K562 (cell line): ENCODE results near the gene BORCS8. TPM values are rescaled to one million over a fixed set of nuclear protein-coding genes. Genes with fewer than 3 reads are reported as not detected.

Source experiments
- ATAC-seq: fragments of 200-7000 bp; cut with Tn5 transposase; 3 replicates; pipeline ENCODE4 v1.9.1; 2020; ENCODE audit warnings: moderate library complexity
- BruUV-seq: library from RNA; stranded (reverse); fragments of 400-500 nt; replicated peaks from 2 replicates; lab custom pipeline; 2021; lab: Mats Ljungman, UMichigan
- CTCF ChIA-PET: fragments of 300-600 bp; formaldehyde crosslinking; extraction: SDS; loops from one replicate; lab custom pipeline; 2021; ENCODE audit warnings: low intra/inter-chr PET ratio; lab: Yijun Ruan, JAX
- POLR2A ChIA-PET: fragments of 300-600, 350-650 bp; sonication (Branson Sonifier 250); formaldehyde crosslinking; extraction: SDS; loops from one replicate; lab custom pipeline; 2021; ENCODE audit warnings: antibody characterized with exemption, inconsistent platforms; lab: Yijun Ruan, JAX
- DNase-seq, 4 experiments: peaks; one replicate each; pipeline versions ENCODE4 v3.0.0 to v3.0.0-alpha.2; 2011 to 2018; ENCODE audit warnings: low spot score in 3 of 4, mixed read lengths in 3 of 4; ENCODE audit errors: extremely low read depth in 1 of 4
- FAIRE-seq: peaks from 2 replicates; lab custom pipeline; 2011; peaks lifted over from hg19 to GRCh38; lab: Jason Lieb, UNC
- H2AFZ ChIP-seq: 2 replicates; pipeline ENCODE4 v1.6.0; 2011; ENCODE audit warnings: low read depth, low read length, control low read depth, inconsistent platforms
- H3K27ac ChIP-seq: fragments of 200-600 bp; 3 replicates; pipeline ENCODE4 v1.8.0; 2011; ENCODE audit warnings: low read depth, mild to moderate bottlenecking, control low read depth, inconsistent platforms, low read length, moderate library complexity, mixed read lengths; ENCODE audit errors: extremely low read depth
- H3K27me3 ChIP-seq, 2 experiments: fragments of 300-600 bp in 1 of 2; 2 replicates in 1 of 2; 3 replicates in 1 of 2; pipeline versions ENCODE4 v1.6.0 to v1.8.0; 2011; ENCODE audit warnings: inconsistent platforms in 2 of 2, low read length in 2 of 2, mild to moderate bottlenecking in 1 of 2, mixed read lengths in 1 of 2, moderate library complexity in 1 of 2; ENCODE audit not compliant: control insufficient read depth in 2 of 2, insufficient read depth in 2 of 2
- H3K36me3 ChIP-seq: fragments of 300-600 bp; 3 replicates; pipeline ENCODE4 v1.8.0; 2011; ENCODE audit warnings: mild to moderate bottlenecking, low read length, inconsistent platforms; ENCODE audit not compliant: control insufficient read depth, insufficient read depth
- H3K4me1 ChIP-seq, 2 experiments: fragments of 200-600 bp in 1 of 2; replicated peaks in 1 of 2; 2 replicates in 1 of 2; 3 replicates in 1 of 2; pipeline versions ENCODE4 v1.5.1 to v1.8.0; 2011; ENCODE audit warnings: inconsistent platforms in 2 of 2, low read length in 2 of 2, mild to moderate bottlenecking in 1 of 2, mixed read lengths in 1 of 2, moderate library complexity in 1 of 2; ENCODE audit not compliant: control insufficient read depth in 2 of 2, insufficient read depth in 2 of 2
- H3K4me2 ChIP-seq: 2 replicates; pipeline ENCODE4 v1.6.1; 2011; ENCODE audit warnings: low read length, control low read depth, inconsistent platforms, mixed read lengths; ENCODE audit not compliant: insufficient read depth
- H3K4me3 ChIP-seq: fragments of 200-600 bp; sonication (generic), shearing (Covaris generic); 2 replicates; pipeline ENCODE4 v1.5.1; 2016; ENCODE audit warnings: control low read depth, inconsistent platforms
- H3K79me2 ChIP-seq: fragments of 200-600 bp; 3 replicates; pipeline ENCODE4 v1.8.0; 2011; ENCODE audit warnings: low read length, inconsistent platforms; ENCODE audit not compliant: control insufficient read depth, insufficient read depth
- H3K9ac ChIP-seq, 2 experiments: 2 replicates each; pipeline versions ENCODE4 v1.6.0 to v1.6.1; 2011; ENCODE audit warnings: low read depth in 2 of 2, low read length in 2 of 2, control low read depth in 1 of 2, inconsistent platforms in 1 of 2, mild to moderate bottlenecking in 1 of 2, mixed read lengths in 1 of 2; ENCODE audit not compliant: insufficient read depth in 1 of 2
- H3K9me1 ChIP-seq: one replicate; pipeline ENCODE4 v1.6.0; 2011; ENCODE audit warnings: inconsistent platforms, mild to moderate bottlenecking, low read length, moderate library complexity; ENCODE audit not compliant: control insufficient read depth, insufficient read depth
- H3K9me3 ChIP-seq: replicated peaks from 2 replicates; pipeline ENCODE4 v1.5.1; 2011; ENCODE audit warnings: low read depth, low read length, inconsistent platforms; ENCODE audit not compliant: control insufficient read depth, insufficient read depth
- H4K20me1 ChIP-seq: replicated peaks from 2 replicates; pipeline ENCODE4 v1.6.1; 2011; ENCODE audit warnings: low read length, inconsistent platforms, mixed read lengths; ENCODE audit not compliant: control insufficient read depth, insufficient read depth
- BCOR ChIP-seq: fragments of 450-650 bp; IDR thresholded peaks from 2 replicates; pipeline ENCODE4 v1.6.1; 2016
- BHLHE40 ChIP-seq: IDR thresholded peaks from 2 replicates; pipeline ENCODE4 v1.6.1; 2011; ENCODE audit warnings: low read length, improper control_type of control experiment
- CBFA2T3 ChIP-seq: fragments of 450-650 bp; IDR thresholded peaks from 2 replicates; pipeline ENCODE4 v1.6.1; 2017
- CXXC5 ChIP-seq: fragments of 250-450 bp; sonication (Bioruptor Pico); IDR thresholded peaks from 2 replicates; pipeline ENCODE4 v1.8.0; 2022; ENCODE audit warnings: inconsistent platforms, mild to moderate bottlenecking, moderate library complexity
- FOXK2 ChIP-seq, 2 experiments: fragments of 450-650 bp; IDR thresholded peaks in 1 of 2; conservative IDR thresholded peaks in 1 of 2; 2 replicates each; pipeline ENCODE4 v1.6.1; 2016; ENCODE audit warnings: low read depth in 2 of 2, mild to moderate bottlenecking in 1 of 2
- GATA2 ChIP-seq: sonication (generic); formaldehyde crosslinking; IDR thresholded peaks from 2 replicates; pipeline ENCODE4 v1.4.0; 2020; ENCODE audit warnings: mild to moderate bottlenecking, missing genetic modification reagents
- HBP1 ChIP-seq: fragments of 450-650 bp; formaldehyde crosslinking; IDR thresholded peaks from 2 replicates; pipeline ENCODE4 v1.4.0; 2022; ENCODE audit warnings: missing genetic modification characterization
- MECOM ChIP-seq: fragments of 250-450 bp; sonication (Bioruptor Pico); IDR thresholded peaks from 2 replicates; pipeline ENCODE4 v1.8.0; 2022; ENCODE audit warnings: inconsistent platforms
- SMARCE1 ChIP-seq: fragments of 450-650 bp; IDR thresholded peaks from 2 replicates; pipeline ENCODE4 v1.7.1; 2016; ENCODE audit warnings: mild to moderate bottlenecking
- SOX6 ChIP-seq: fragments of 450-650 bp; IDR thresholded peaks from 2 replicates; pipeline ENCODE4 v1.6.1; 2014; ENCODE audit warnings: mild to moderate bottlenecking
- USF1 ChIP-seq: sonication (generic); formaldehyde crosslinking; IDR thresholded peaks from 2 replicates; pipeline ENCODE4 v1.9.0; 2022; ENCODE audit warnings: mild to moderate bottlenecking, missing genetic modification reagents
- ZBTB7A ChIP-seq: IDR thresholded peaks from 2 replicates; pipeline ENCODE4 v1.6.1; 2011; ENCODE audit warnings: low read depth, mild to moderate bottlenecking, low read length, moderate library complexity, borderline replicate concordance; ENCODE audit not compliant: control insufficient read depth
- WGBS: fragments of 100-300 bp; shearing (Covaris generic); methylation state at CpG from one replicate; pipeline ENCODE4 v1.1.6; 2016; ENCODE audit warnings: low coverage, mixed read lengths; ENCODE audit not compliant: insufficient coverage; ENCODE audit errors: missing lambda C conversion rate; 5-methylcytosine and 5-hydroxymethylcytosine counted together
- in situ Hi-C: fragments of 300-500 bp; cut with MboI; formaldehyde crosslinking; loops from 4 replicates; pipeline ENCODE4 v1.15.0; 2018; ENCODE audit warnings: inconsistent platforms, mixed read lengths
- intact Hi-C: fragments of 100-400 bp; cut with micrococcal nuclease; formaldehyde crosslinking; loops from 2 replicates; pipeline ENCODE4 v1.14.2; 2022
- polyA plus RNA-seq, 8 experiments: library from polyadenylated mRNA; depleted of rRNA in 4 of 8; stranded (reverse) in 5 of 8; unstranded in 3 of 8; fragments of >200 nt; fragmentation: Nextera tagmentation in 2 of 8; fragmentation: Illumina TruSeq in 1 of 8; extraction: Ambion mirVana in 2 of 8; extraction: Trizol in 1 of 8; gene quantifications; 2 replicates each; pipeline versions ENCODE4 v1.2.1 to v1.2.3, GENCODE V29; 2011 to 2014; ENCODE audit warnings: inconsistent platforms in 1 of 8, missing spikeins in 1 of 8
- total RNA-seq, 7 experiments: library from RNA; depleted of rRNA in 6 of 7; stranded (reverse); fragments of >200 nt in 6 of 7; fragmentation: Illumina TruSeq in 2 of 7; extraction: Trizol in 2 of 7; gene quantifications; 2 replicates each; pipeline versions ENCODE4 v1.2.1 to v1.2.3, GENCODE V29; 2011 to 2021; ENCODE audit warnings: low replicate concordance in 1 of 7

Gene BORCS8
- total and polyA plus RNA-seq, 9 of the 15 experiments (the other 6 are each of a cell fraction or from before 2014, with no cell fraction given), result 4.6 to 33.6 (median 16.3) TPM

- FAIRE-seq (no peak), DNase-seq (no peak), ATAC-seq (no peak)
- BruUV-seq, result no TSS peak
- ChIA-PET POLR2A (interaction anchor here (1.1 kb wide), 2 partner anchors 9 kb away, joined by 3 read pairs; no protein-coding TSS in a partner anchor), CTCF (no interaction called here)
- H4K20me1 ChIP-seq, result no peaks in the 10 kb centered on the region; the same call in 1 of the 2 replicates
- peaks cover 51% of the 10 kb centered on the region for H3K36me3 ChIP-seq
- no peaks in the 10 kb centered on the region for H3K9me3 ChIP-seq
- peak overlapping the region; percentile 93 to 98 for H3K9ac ChIP-seq
- 0 out of 3 replicates have a peak overlapping the region, but pooled peaks have one; percentile 11 for H3K27ac ChIP-seq
- peak overlapping the region; percentile 92 for H3K4me2 ChIP-seq
- WGBS, result 66% methylated on average over 5 of the region's 5 CpGs
- peaks cover 7 to 23% of the 10 kb centered on the region in 2 experiments for H3K4me1 ChIP-seq
- intact Hi-C loops, result loop anchor here (2.0 kb wide), 1 partner anchor 127 kb away; the partner anchor contains the start of genes MAU2 and SUGP1
- peaks cover 40% of the 10 kb centered on the region for H3K79me2 ChIP-seq
- no peak overlapping the region for H2AFZ ChIP-seq
- in situ Hi-C loops, result no loop called here
- peaks cover 4% of the 10 kb centered on the region for H3K9me1 ChIP-seq
- TF ChIP-seq MECOM (CRISPR knock-in tag) (no peak), ZBTB7A (peak; percentile 43; the same call in 1 of the 2 replicates)
- no peaks in the 10 kb centered on the region for H3K27me3 ChIP-seq
- H3K4me3 ChIP-seq, result peak overlapping the region; percentile 86
Measured at GRCh38 chr19:19193926-19194325, 2.0 kb upstream of the BORCS8 start.

GRCh38 chr19:19192910-19193423 lies 1.0 kb upstream of the BORCS8 start:
- POLR2A ChIA-PET, result interaction anchor here (0.5 to 1.5 kb wide), 9 partner anchors 8 to 288 kb away, joined by 3 to 8 read pairs (median 4); partner anchors contain the start of genes NR2C2AP and SUGP1
- in situ Hi-C loops (no loop called here), intact Hi-C loops (loop anchor here (1.0 to 2.0 kb wide), 2 partner anchors 32 to 128 kb away; partner anchors contain the start of genes MAU2 and SUGP1)
- H3K27me3 ChIP-seq, result no peaks in the 10 kb centered on the region
- peak overlapping the region; percentile 86 for H3K4me3 ChIP-seq
- no peak for FAIRE-seq
- no peaks in the 10 kb centered on the region for H3K9me1 ChIP-seq
- TSS peak; percentile 91 for BruUV-seq
- H3K36me3 ChIP-seq, result peaks cover 44% of the 10 kb centered on the region; the same call in 2 of the 3 replicates
- peak in 2 of 4 experiments; percentile 66 to 70 for DNase-seq
- 2% methylated on average over 18 of the region's 22 CpGs for WGBS
- H3K27ac ChIP-seq, result peak overlapping the region; percentile 95
- ATAC-seq, result peak; percentile 10
- peak overlapping the region; percentile 92 for H3K4me2 ChIP-seq
- H3K9me3 ChIP-seq, result no peaks in the 10 kb centered on the region
- peak overlapping the region; percentile 93 to 98 for H3K9ac ChIP-seq
- H3K4me1 ChIP-seq, result peaks cover 7 to 20% of the 10 kb centered on the region in 2 experiments
- H3K79me2 ChIP-seq, result peaks cover 40% of the 10 kb centered on the region
- H2AFZ ChIP-seq, result peak overlapping the region; percentile 96
- H4K20me1 ChIP-seq, result no peaks in the 10 kb centered on the region; the same call in 1 of the 2 replicates
- CTCF ChIA-PET, result no interaction called here
- TF ChIP-seq SMARCE1 (0 out of 2 replicates have a peak, but pooled peaks have one; percentile 44), BCOR (no peak), BHLHE40 (peak; percentile 75), SOX6 (no peak), GATA2 (CRISPR knock-in tag) (peak; percentile 42; the same call in 1 of the 2 replicates), USF1 (CRISPR knock-in tag) (peak; percentile 31; the same call in 1 of the 2 replicates), FOXK2 (conservative IDR thresholded peaks at IDR 0.05 in 1 of 2, IDR thresholded peaks at IDR 0.05 in 1 of 2; ENCODE audit: low read depth in 2 of 2) (no peak), CXXC5 (CRISPR knock-in tag) (peak; percentile 29; the same call in 1 of the 2 replicates), HBP1 (CRISPR knock-in tag) (no peak), CBFA2T3 (no peak)
